ENCODE data around the gene KISS1R. TPM values are rescaled to one million over a fixed set of nuclear protein-coding genes. Genes with fewer than 3 reads are reported as not detected.

The KISS1R gene
- total RNA-seq, 4 donors from 2014 or later, result 0.45 TPM; not detected in 3

DNA sequence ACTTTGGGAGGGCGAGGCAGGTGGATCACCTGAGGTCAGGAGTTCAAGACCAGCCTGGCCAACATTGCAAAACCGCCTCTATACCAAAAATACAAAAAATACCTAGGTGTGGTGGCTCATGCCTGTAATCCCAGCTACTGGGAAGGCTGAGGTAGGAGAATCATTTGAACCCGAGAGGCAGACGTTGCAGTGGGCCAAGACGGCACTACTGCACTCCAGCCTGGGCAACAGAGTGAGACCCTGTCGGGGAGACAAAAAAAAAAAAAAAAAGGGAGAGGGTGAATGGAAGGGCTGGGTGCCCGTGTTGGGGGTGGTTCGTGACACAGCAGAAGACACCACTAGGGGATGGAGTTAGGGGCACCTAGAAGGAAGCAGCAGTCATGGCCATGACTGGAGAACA, 46.8 kb upstream of the KISS1R start:
- DNase-seq, result no peak
- H3K36me3 ChIP-seq, result peaks cover 14 to 62% (median 25%) of the 10 kb centered on the region in 3 donors
- H3K4me3 ChIP-seq, result no peak overlapping the region
- TF ChIP-seq CTCF (IDR thresholded peaks at IDR 0.05) (no peak), POLR2A (IDR thresholded peaks at IDR 0.05) (no peak)
- H3K9me3 ChIP-seq, result no peaks in the 10 kb centered on the region
- H3K4me1 ChIP-seq, result peaks cover 25 to 60% (median 27%) of the 10 kb centered on the region in 3 donors
- no peaks in the 10 kb centered on the region for H3K27me3 ChIP-seq
- H3K27ac ChIP-seq, result peak overlapping the region; percentile 57 to 89 (median 82)
- intact Hi-C loops (cut with DNase I), result no loop called here
- 72 to 92% methylated on average over 6 to 8 of the region's 8 CpGs for WGBS, 2 donors

- Histone ChIP-seq H3K27ac (peak overlapping the region in 2 of 4 donors; percentile 25 to 61), H3K27me3 (no peaks in the 10 kb centered on the region), H3K36me3 (peaks cover 16 to 68% (median 31%) of the 10 kb centered on the region in 3 donors), H3K4me3 (no peak overlapping the region), H3K9me3 (no peaks in the 10 kb centered on the region), H3K4me1 (peaks cover 25 to 60% (median 27%) of the 10 kb centered on the region in 3 donors)
- intact Hi-C loops (cut with DNase I), result no loop called here
- DNase-seq, result no peak
- TF ChIP-seq CTCF (IDR thresholded peaks at IDR 0.05) (no peak), POLR2A (IDR thresholded peaks at IDR 0.05) (no peak)
- 94% methylated on average over 3 of the region's 28 CpGs; no CpG with 5 or more reads in 1 of the 2 donors for WGBS, 2 donors
Measured at GRCh38 chr19:870963-871401, 46.2 kb upstream of the KISS1R start.

- DNase-seq, result no peak
- Histone ChIP-seq H3K27me3 (no peaks in the 10 kb centered on the region), H3K27ac (peak overlapping the region; percentile 49 to 77 (median 71)), H3K9me3 (no peaks in the 10 kb centered on the region), H3K4me1 (peaks cover 25 to 60% (median 27%) of the 10 kb centered on the region in 3 donors), H3K36me3 (peaks cover 16 to 75% (median 31%) of the 10 kb centered on the region in 3 donors), H3K4me3 (no peak overlapping the region)
- TF ChIP-seq CTCF (IDR thresholded peaks at IDR 0.05), result no peak
- no peak for TF ChIP-seq POLR2A (IDR thresholded peaks at IDR 0.05)
- 68% methylated on average over 12 of the region's 33 CpGs; no CpG with 5 or more reads in 1 of the 2 donors for WGBS, 2 donors
- intact Hi-C loops (cut with DNase I), result no loop called here
Measured at GRCh38 chr19:871446-872265, 45.5 kb upstream of the KISS1R start.

DNA sequence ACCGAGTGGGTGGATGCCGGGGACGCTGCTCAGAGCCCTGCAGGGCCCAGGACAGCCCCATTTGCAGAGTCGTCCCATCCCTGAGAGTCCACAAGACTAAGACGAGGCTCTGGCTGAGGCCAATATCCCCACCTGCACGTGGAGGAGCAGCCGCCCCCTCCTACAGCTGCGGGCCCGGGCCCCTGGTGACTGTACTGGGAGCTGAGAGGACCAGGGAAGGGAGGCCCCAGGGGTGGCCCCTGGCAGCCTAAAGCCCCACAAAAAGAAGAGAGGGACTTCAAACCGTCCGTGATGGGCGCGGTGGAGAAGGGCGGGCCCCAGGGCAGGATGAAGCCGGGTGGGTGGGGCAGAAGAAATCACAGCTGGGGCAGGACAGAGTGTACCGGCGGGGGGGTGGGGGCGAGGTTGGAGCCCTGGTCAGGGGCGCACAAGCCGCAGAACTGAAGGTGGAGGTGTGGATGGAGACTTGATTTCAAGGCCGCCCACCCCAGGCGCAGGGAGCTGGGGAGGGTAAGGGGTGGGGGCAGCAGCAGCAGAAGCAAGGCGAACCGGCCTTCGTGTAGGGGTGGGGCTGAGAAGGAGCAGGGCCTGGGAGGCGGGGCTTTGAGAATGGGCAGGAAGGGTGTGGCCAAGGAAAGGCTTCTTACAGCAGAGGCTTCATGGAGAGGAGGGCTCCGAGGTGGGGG, 44.7 kb upstream of the KISS1R start:
- peak overlapping the region in 1 of 4 donors; percentile 35 for H3K4me3 ChIP-seq
- peak; percentile 39 for DNase-seq
- peaks cover 25 to 60% (median 27%) of the 10 kb centered on the region in 3 donors for H3K4me1 ChIP-seq
- H3K9me3 ChIP-seq, result no peaks in the 10 kb centered on the region
- TF ChIP-seq POLR2A (IDR thresholded peaks at IDR 0.05), result no peak
- TF ChIP-seq CTCF (IDR thresholded peaks at IDR 0.05), result no peak
- peaks cover 23 to 78% (median 36%) of the 10 kb centered on the region in 3 donors for H3K36me3 ChIP-seq
- WGBS, 2 donors, result 37 to 48% methylated on average over 8 to 18 of the region's 27 CpGs
- intact Hi-C loops (cut with DNase I), result no loop called here
- H3K27ac ChIP-seq, result peak overlapping the region; percentile 49 to 77 (median 71)
- no peaks in the 10 kb centered on the region for H3K27me3 ChIP-seq

DNA sequence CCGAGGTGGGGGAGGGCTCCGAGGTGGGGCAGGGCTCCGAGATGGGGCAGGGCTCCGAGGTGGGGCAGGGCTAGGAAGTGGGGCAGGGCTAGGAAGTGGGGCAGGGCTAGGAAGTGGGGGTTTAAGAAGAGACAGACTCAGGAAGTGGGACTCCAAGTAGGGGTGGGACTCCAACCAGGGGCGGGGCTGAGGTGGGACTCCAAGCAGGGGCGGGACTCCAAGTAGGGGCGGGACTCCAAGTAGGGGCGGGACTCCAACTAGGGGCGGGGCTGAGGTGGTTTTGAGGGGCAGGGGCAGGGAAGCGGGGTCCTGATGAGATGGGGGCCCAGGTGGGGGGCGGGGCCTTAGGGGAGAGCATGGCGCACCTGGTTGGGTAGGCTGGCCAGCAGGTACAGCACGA, 44.0 kb upstream of the KISS1R start:
- 40 to 100% methylated on average over 1 of the region's 13 CpGs for WGBS, 2 donors
- DNase-seq, result peak; percentile 56
- no peaks in the 10 kb centered on the region for H3K9me3 ChIP-seq
- H3K27ac ChIP-seq, result peak overlapping the region in 3 of 4 donors; percentile 44 to 73 (median 49)
- H3K4me3 ChIP-seq, result no peak overlapping the region
- H3K36me3 ChIP-seq, result peaks cover 22 to 72% (median 30%) of the 10 kb centered on the region in 3 donors
- no peak for TF ChIP-seq CTCF (IDR thresholded peaks at IDR 0.05)
- no peak for TF ChIP-seq POLR2A (IDR thresholded peaks at IDR 0.05)
- H3K4me1 ChIP-seq, result peaks cover 25 to 59% (median 27%) of the 10 kb centered on the region in 3 donors
- no peaks in the 10 kb centered on the region for H3K27me3 ChIP-seq
- intact Hi-C loops (cut with DNase I), result no loop called here
